ENCODE data around the gene TRAPPC14.

GRCh38 chr7:100163006-100163531 is 4.5 kb upstream of the TRAPPC14 start:
- TF ChIP-seq CTCF (IDR thresholded peaks at IDR 0.05) (no peak), POLR2A (IDR thresholded peaks at IDR 0.05) (no peak)
